Left ventricle myocardium inferior (tissue), 1 donor: ENCODE measurements around the gene PARD3. TPM values are rescaled to one million over a fixed set of nuclear protein-coding genes. Genes with fewer than 3 reads are reported as not detected.

ENCODE experiments used
- DNase-seq: peaks from one replicate; pipeline ENCODE4 v3.0.0-alpha.2; 2020
- H3K27ac ChIP-seq: fragments of 200-600 bp; replicated peaks from 2 replicates; pipeline ENCODE4 v1.8.0; 2021
- H3K27me3 ChIP-seq: fragments of 200-600 bp; 2 replicates; pipeline ENCODE4 v1.8.0; 2021; ENCODE audit warnings: low read depth
- H3K36me3 ChIP-seq: fragments of 200-600 bp; 2 replicates; pipeline ENCODE4 v1.8.0; 2021
- H3K4me1 ChIP-seq: fragments of 200-600 bp; 2 replicates; pipeline ENCODE4 v1.8.0; 2021
- H3K4me3 ChIP-seq: fragments of 200-600 bp; 2 replicates; pipeline ENCODE4 v1.8.0; 2021; ENCODE audit warnings: mild to moderate bottlenecking, moderate library complexity
- H3K9me3 ChIP-seq: fragments of 200-600 bp; replicated peaks from 2 replicates; pipeline ENCODE4 v1.8.0; 2021
- CTCF ChIP-seq: fragments of 200-600 bp; IDR thresholded peaks from 2 replicates; pipeline ENCODE4 v1.8.0; 2021; ENCODE audit warnings: antibody characterized with exemption, mild to moderate bottlenecking, borderline replicate concordance
- intact Hi-C: fragments of 100-400 bp; cut with micrococcal nuclease; formaldehyde crosslinking; loops from one replicate; pipeline ENCODE4 v1.11.0; 2022
- total RNA-seq: library from RNA; stranded (reverse); fragmentation: NEBNext Ultra II Directional; extraction: Animal tissue kit (Norgen Biotek cat#: 25700); gene quantifications from one replicate; pipeline ENCODE4 v1.2.1, GENCODE V29; 2021
- donor health status: DM: no; HTN: yes; CAD: no; lungs with severe emphysema.

Gene PARD3
- total RNA-seq, 1 donor from 2014 or later: 29.6 TPM

GRCh38 chr10:34776090-34776690 is 38.9 kb downstream of the PARD3 start:
- DNase-seq: no peak
- H3K9me3 ChIP-seq: no peaks in the 10 kb centered on the region
- H3K27ac ChIP-seq: peak overlapping the region; percentile 4
- intact Hi-C loops: no loop called here
- H3K27me3 ChIP-seq: no peaks in the 10 kb centered on the region
- peaks cover 66% of the 10 kb centered on the region for H3K4me1 ChIP-seq
- no peaks in the 10 kb centered on the region for H3K36me3 ChIP-seq
- no peak overlapping the region for H3K4me3 ChIP-seq
- no peak for TF ChIP-seq CTCF

- Histone ChIP-seq H3K27me3 (no peaks in the 10 kb centered on the region), H3K36me3 (no peaks in the 10 kb centered on the region), H3K4me3 (no peak overlapping the region), H3K4me1 (peaks cover 56% of the 10 kb centered on the region), H3K27ac (no peak overlapping the region), H3K9me3 (no peaks in the 10 kb centered on the region)
- DNase-seq: no peak
- intact Hi-C loops: no loop called here
- no peak for TF ChIP-seq CTCF
These were observed 40.0 kb downstream of the PARD3 start for GRCh38 chr10:34775044-34775637.

GRCh38 chr10:34773636-34774630 is 41.2 kb downstream of the PARD3 start:
- Histone ChIP-seq H3K27ac (no peak overlapping the region), H3K4me3 (no peak overlapping the region), H3K36me3 (no peaks in the 10 kb centered on the region), H3K4me1 (peaks cover 54% of the 10 kb centered on the region), H3K9me3 (no peaks in the 10 kb centered on the region), H3K27me3 (no peaks in the 10 kb centered on the region)
- DNase-seq: no peak
- intact Hi-C loops: no loop called here
- TF ChIP-seq CTCF: no peak

DNA sequence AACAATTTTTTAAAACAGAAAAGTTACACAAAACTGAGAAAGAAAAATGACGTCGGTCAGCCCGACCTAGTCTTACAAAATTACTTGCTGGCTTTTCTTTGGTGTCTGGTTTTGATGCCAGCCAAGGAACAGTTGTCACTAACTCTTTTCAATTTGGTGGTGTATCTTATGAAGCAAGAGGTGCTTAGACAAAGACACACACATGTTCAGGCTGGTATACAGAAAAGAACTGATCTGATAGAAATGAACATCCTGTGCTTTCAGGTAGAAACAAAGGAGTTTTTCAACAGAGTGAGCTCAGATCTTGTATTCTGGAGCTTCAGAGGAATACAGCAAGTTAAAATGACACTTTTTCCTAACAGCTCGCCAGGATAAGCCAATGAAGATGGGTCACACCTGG is 43.6 kb downstream of the PARD3 start:
- DNase-seq: no peak
- Histone ChIP-seq H3K27me3 (no peaks in the 10 kb centered on the region), H3K4me3 (no peak overlapping the region), H3K27ac (no peak overlapping the region), H3K9me3 (no peaks in the 10 kb centered on the region), H3K36me3 (no peaks in the 10 kb centered on the region), H3K4me1 (peaks cover 71% of the 10 kb centered on the region)
- no peak for TF ChIP-seq CTCF
- intact Hi-C loops: no loop called here

- no peak for DNase-seq
- H3K4me3 ChIP-seq: no peak overlapping the region
- no peaks in the 10 kb centered on the region for H3K27me3 ChIP-seq
- no peak for TF ChIP-seq CTCF
- intact Hi-C loops: no loop called here
- peaks cover 71% of the 10 kb centered on the region for H3K4me1 ChIP-seq
- no peaks in the 10 kb centered on the region for H3K9me3 ChIP-seq
- no peaks in the 10 kb centered on the region for H3K36me3 ChIP-seq
- no peak overlapping the region for H3K27ac ChIP-seq
These were observed 44.0 kb downstream of the PARD3 start for GRCh38 chr10:34771106-34771505.
